CD4-positive, alpha-beta T cell (primary cell): Measurements from ENCODE around the gene WDR4. TPM values are rescaled to one million over a fixed set of nuclear protein-coding genes. Genes with fewer than 3 reads are reported as not detected.
"Not testable (repeated sequence)": the region's sequence is repeated elsewhere in the genome, so short reads cannot be mapped to it uniquely, and the experiment has no call there.

Experiments used
- ATAC-seq: fragments of 200-7000 bp; cut with Tn5 transposase; one replicate; pipeline ENCODE4 v1.10.0; 2022; ENCODE audit warnings: mild to moderate bottlenecking; ENCODE audit not compliant: poor library complexity
- CTCF ChIA-PET: fragments of 350-600 bp; sonication (Branson Sonifier 250); formaldehyde crosslinking; loops from one replicate; lab custom pipeline; 2021; ENCODE audit warnings: antibody characterized with exemption, inconsistent platforms; lab: Charles Lee
- POLR2A ChIA-PET: fragments of 350-600 bp; sonication (Branson Sonifier 250); formaldehyde crosslinking; loops from one replicate; lab custom pipeline; 2021; ENCODE audit warnings: antibody characterized with exemption, inconsistent platforms; lab: Charles Lee
- DNase-seq, 14 experiments: peaks; one replicate each; pipeline ENCODE4 v3.0.0-alpha.2; 2013 to 2020; ENCODE audit warnings: mixed read lengths in 2 of 14
- H3K27ac ChIP-seq, 2 donors: one replicate each; pipeline versions ENCODE4 v1.5.1 to v1.7.0; 2013; ENCODE audit warnings: low read length in 2 of 2, low read depth in 1 of 2, mild to moderate bottlenecking in 1 of 2
- H3K27me3 ChIP-seq, 2 experiments: 1 replicate in 1 of 2; 2 replicates in 1 of 2; pipeline versions ENCODE4 v1.6.1 to v1.7.0; 2013; ENCODE audit warnings: low read length in 2 of 2, control low read depth in 1 of 2, mild to moderate bottlenecking in 1 of 2, moderate library complexity in 1 of 2; ENCODE audit not compliant: insufficient read depth in 2 of 2, control insufficient read depth in 1 of 2
- H3K36me3 ChIP-seq: one replicate; pipeline ENCODE4 v1.6.1; 2013; ENCODE audit warnings: low read length, control low read depth; ENCODE audit not compliant: insufficient read depth
- H3K4me1 ChIP-seq: one replicate; pipeline ENCODE4 v1.6.1; 2013; ENCODE audit warnings: low read length, control low read depth; ENCODE audit not compliant: insufficient read depth
- H3K4me3 ChIP-seq: one replicate; pipeline ENCODE4 v1.5.1; 2013; ENCODE audit warnings: mild to moderate bottlenecking, low read length, moderate library complexity
- H3K9me3 ChIP-seq, 2 experiments: 1 replicate in 1 of 2; 2 replicates in 1 of 2; pipeline versions ENCODE4 v1.6.1 to v1.7.0; 2013; ENCODE audit warnings: low read length in 2 of 2, mild to moderate bottlenecking in 2 of 2, control low read depth in 1 of 2, moderate library complexity in 1 of 2; ENCODE audit not compliant: control insufficient read depth in 1 of 2, insufficient read depth in 1 of 2
- H3K27ac Mint-ChIP-seq: one replicate; pipeline ENCODE4 v1.8.0; 2020; ENCODE audit warnings: mixed read lengths
- H3K27me3 Mint-ChIP-seq: one replicate; pipeline ENCODE4 v1.8.0; 2021; ENCODE audit warnings: mixed read lengths
- H3K36me3 Mint-ChIP-seq: one replicate; pipeline ENCODE4 v1.8.0; 2021; ENCODE audit warnings: low read depth, mixed read lengths
- H3K4me1 Mint-ChIP-seq: one replicate; pipeline ENCODE4 v1.8.0; 2021; ENCODE audit warnings: low read depth, mixed read lengths
- H3K4me3 Mint-ChIP-seq: one replicate; pipeline ENCODE4 v1.8.0; 2020; ENCODE audit warnings: mild to moderate bottlenecking, mixed read lengths
- H3K9me3 Mint-ChIP-seq: one replicate; pipeline ENCODE4 v1.8.0; 2020; ENCODE audit warnings: mixed read lengths
- intact Hi-C, 2 experiments: fragments of 100-400 bp; cut with DNase I in 1 of 2; cut with micrococcal nuclease in 1 of 2; formaldehyde crosslinking; loops; one replicate each; pipeline versions ENCODE4 v1.15.1 to v1.9.0; 2023 to 2025; cut with DNase I, micrococcal nuclease
- total RNA-seq, 174 experiments: library from RNA in 2 of 174; stranded (reverse) in 2 of 174; gene quantifications; one replicate each; pipeline ENCODE4 v1.2.3 and lab custom pipeline; 2021 to 2026
- TF ChIP-seq, protein P1 (sequence below): fragments of 200-600 bp; IDR thresholded peaks from one replicate; pipeline ENCODE4 v1.8.0; 2022; ENCODE audit warnings: antibody characterized with exemption, mild to moderate bottlenecking

WDR4 gene
- total RNA-seq, 2 experiments from 2014 or later: 11.3 to 12.9 TPM

DNA sequence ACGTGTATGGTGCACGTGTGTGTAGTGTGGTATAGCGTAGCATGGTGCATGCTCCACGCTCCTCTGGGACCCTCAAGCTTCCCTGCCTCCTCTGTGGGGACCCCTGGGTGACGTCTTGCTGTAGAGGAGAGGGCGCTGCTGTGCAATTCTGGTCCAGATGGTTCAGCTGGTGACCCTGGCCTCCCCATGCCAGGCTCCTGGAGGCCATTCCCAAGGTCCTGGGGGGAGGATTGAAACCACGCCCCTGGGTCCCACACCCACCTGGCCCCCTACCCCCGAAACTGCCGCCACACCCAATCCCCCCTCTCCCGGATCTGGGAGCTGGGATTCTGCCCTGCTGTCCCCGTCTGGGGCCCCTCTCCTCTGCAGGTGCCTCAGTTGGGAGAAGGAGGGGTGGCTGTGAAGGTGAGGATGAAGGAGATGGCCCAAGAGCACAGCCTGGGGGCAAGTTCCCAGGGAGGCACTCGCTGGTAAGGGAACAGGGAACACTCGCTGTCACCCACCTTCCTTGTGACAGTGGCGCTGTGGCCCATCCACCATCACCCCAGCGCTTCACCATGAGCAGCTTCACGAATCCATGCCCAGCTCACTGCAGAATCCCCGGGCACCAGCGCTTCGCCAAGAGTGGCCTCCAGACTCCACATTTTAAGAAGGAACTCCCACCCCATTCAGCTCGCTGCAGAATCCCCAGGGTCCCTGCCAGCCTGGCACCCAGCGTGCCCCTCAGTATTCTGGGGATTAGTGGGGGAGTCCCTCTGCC lies 38.0 kb downstream of the WDR4 start:
- peak in 1 of 14 experiments; percentile 24 for DNase-seq
- H3K27me3 ChIP-seq: no peaks in the 10 kb centered on the region
- no peaks in the 10 kb centered on the region for H3K4me1 ChIP-seq
- Mint-ChIP-seq H3K9me3 (no peaks in the 10 kb centered on the region), H3K4me1 (no peaks in the 10 kb centered on the region), H3K36me3 (peaks cover 31% of the 10 kb centered on the region), H3K4me3 (no peak overlapping the region), H3K27me3 (no peaks in the 10 kb centered on the region), H3K27ac (no peak overlapping the region)
- H3K9me3 ChIP-seq: no peaks in the 10 kb centered on the region
- no peak overlapping the region for H3K4me3 ChIP-seq
- no peak for ATAC-seq
- POLR2A ChIA-PET: no interaction called here
- intact Hi-C loops: no loop called here
- H3K27ac ChIP-seq: no peak overlapping the region
- TF ChIP-seq, protein P1, sequence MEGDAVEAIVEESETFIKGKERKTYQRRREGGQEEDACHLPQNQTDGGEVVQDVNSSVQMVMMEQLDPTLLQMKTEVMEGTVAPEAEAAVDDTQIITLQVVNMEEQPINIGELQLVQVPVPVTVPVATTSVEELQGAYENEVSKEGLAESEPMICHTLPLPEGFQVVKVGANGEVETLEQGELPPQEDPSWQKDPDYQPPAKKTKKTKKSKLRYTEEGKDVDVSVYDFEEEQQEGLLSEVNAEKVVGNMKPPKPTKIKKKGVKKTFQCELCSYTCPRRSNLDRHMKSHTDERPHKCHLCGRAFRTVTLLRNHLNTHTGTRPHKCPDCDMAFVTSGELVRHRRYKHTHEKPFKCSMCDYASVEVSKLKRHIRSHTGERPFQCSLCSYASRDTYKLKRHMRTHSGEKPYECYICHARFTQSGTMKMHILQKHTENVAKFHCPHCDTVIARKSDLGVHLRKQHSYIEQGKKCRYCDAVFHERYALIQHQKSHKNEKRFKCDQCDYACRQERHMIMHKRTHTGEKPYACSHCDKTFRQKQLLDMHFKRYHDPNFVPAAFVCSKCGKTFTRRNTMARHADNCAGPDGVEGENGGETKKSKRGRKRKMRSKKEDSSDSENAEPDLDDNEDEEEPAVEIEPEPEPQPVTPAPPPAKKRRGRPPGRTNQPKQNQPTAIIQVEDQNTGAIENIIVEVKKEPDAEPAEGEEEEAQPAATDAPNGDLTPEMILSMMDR: no peak
- CTCF ChIA-PET: no interaction called here
- peaks cover 55% of the 10 kb centered on the region for H3K36me3 ChIP-seq

DNA sequence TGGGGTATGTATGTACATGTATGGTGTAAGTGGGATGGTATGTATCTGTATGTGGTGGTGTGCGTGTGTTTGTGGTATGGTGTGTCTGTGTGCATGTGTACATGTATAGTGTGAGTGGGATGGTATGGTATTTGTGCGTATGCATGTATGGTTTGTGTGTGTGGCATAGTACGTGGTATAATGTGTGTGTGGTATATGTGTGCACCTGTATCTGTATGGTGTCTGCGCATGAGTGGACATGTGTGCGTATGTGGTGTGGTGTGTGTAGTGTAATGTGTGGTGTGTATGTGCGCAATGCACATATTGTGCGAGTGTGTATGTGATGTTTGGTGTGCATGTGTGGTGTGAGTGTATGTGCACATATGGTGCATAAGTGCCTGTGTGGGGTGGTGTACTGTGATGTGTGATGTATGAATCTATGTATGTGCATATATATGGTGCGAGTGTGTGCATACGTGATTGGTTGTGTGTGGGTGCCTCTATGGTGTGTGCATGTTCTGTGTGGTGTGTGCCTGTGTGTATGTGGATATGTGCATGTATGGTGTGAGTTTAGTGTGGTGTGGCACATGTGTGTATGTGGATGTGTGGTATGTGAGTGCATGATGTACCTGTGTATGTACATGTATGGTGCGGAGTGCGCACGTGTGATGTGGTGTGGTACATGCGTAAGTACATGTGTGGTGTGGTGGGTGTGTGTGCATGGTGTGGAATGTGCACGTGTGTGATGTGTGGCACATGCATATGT lies 38.8 kb downstream of the WDR4 start:
- ATAC-seq (no peak), DNase-seq (no peak)
- Mint-ChIP-seq H3K27me3 (no peaks in the 10 kb centered on the region), H3K36me3 (peaks cover 25% of the 10 kb centered on the region), H3K4me1 (no peaks in the 10 kb centered on the region), H3K27ac (no peak overlapping the region), H3K9me3 (no peaks in the 10 kb centered on the region), H3K4me3 (no peak overlapping the region)
- CTCF ChIA-PET: no interaction called here
- Histone ChIP-seq H3K27ac (no peak overlapping the region), H3K27me3 (no peaks in the 10 kb centered on the region), H3K36me3 (peaks cover 52% of the 10 kb centered on the region), H3K4me1 (no peaks in the 10 kb centered on the region), H3K4me3 (no peak overlapping the region), H3K9me3 (no peaks in the 10 kb centered on the region)
- POLR2A ChIA-PET: no interaction called here
- intact Hi-C loops: no loop called here
- TF ChIP-seq, protein P1: no peak

DNA sequence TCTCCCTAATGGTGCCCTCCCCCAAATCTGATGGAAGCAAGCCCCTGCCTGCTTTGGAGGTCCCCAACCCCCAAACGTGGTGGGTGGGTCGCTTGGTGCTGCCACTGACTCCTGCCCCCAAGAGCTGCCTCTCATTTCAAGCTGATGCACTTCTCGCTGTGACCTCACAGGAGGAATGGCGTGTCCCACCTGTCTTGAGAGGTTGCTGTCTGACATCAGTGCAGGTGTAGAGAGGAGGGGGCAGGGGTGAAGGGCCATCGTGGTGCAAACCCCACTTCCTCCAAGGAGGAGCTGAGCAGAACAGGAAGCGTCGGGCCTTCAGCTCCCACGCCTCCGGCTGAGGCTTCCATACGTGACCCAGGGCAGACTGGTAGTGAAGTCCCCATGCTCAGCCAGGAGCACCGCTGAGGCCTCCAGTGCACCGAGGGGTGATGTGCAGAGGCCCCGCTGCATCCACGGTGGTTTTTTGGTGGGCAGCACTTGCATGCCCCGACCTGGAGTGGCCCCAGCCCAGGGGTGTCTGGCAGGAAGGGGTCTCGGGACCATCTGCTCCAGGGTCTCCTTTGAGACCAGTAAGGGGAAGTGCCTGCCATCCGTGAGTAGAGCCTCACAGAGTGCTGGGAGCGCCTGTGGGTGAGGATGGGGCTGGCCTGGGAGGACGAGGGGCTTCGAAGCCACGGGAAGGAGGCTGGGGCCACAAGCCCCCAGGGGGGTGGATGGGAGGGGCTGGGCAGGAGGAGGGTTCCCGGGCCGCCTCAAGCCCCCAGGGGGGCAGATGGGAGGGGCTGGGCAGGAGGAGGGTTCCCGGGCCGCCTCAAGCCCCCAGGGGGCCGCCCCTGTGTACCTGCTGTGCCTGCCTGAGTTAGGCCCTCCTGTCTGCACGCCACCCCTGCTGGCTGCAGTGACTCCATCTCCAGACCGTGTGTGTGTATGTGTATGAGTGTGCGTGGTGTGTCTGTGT lies 39.8 kb downstream of the WDR4 start:
- ChIA-PET CTCF (no interaction called here), POLR2A (no interaction called here)
- no peak overlapping the region for H3K27ac Mint-ChIP-seq
- H3K4me1 ChIP-seq: no peaks in the 10 kb centered on the region
- no peaks in the 10 kb centered on the region for H3K9me3 ChIP-seq
- no peaks in the 10 kb centered on the region for H3K27me3 ChIP-seq
- TF ChIP-seq, protein P1: no peak
- DNase-seq (peak in 1 of 14 experiments; percentile 26), ATAC-seq (no peak)
- H3K4me3 Mint-ChIP-seq: no peak overlapping the region
- H3K9me3 Mint-ChIP-seq: no peaks in the 10 kb centered on the region
- H3K4me1 Mint-ChIP-seq: no peaks in the 10 kb centered on the region
- peaks cover 42% of the 10 kb centered on the region for H3K36me3 ChIP-seq
- intact Hi-C loops: no loop called here
- H3K27me3 Mint-ChIP-seq: no peaks in the 10 kb centered on the region
- peaks cover 17% of the 10 kb centered on the region for H3K36me3 Mint-ChIP-seq
- no peak overlapping the region for H3K4me3 ChIP-seq
- H3K27ac ChIP-seq: no peak overlapping the region

DNA sequence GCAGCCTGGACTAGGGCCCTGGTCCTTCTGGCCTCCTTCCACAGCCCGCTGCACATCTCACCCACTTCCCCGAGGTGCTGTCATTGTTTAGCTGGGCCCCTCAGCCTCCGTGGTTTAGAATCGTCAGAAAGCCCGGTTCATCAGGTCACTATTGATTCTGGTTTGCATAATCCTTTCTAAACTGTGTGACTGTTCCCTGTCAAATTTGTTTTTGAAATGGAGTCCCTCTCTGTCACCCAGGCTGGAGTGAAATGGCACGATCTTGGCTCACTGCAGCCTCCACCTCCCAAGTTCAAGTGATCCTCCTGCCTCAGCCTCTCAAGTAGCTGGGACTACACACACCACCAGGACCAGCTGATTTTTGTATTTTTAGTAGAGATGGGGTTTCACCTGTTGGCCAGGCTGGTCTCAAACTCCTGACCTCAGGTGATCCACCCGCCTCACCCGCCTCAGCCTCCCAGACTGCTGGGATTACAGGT lies 41.1 kb downstream of the WDR4 start:
- H3K4me1 ChIP-seq, H3K9me3 ChIP-seq, H3K4me3 Mint-ChIP-seq, H3K27me3 Mint-ChIP-seq, CTCF ChIA-PET, DNase-seq, H3K36me3 Mint-ChIP-seq, POLR2A ChIA-PET, H3K27ac Mint-ChIP-seq, intact Hi-C loops, H3K4me3 ChIP-seq, H3K9me3 Mint-ChIP-seq, ATAC-seq, H3K4me1 Mint-ChIP-seq, H3K27me3 ChIP-seq, H3K27ac ChIP-seq: not testable (repeated sequence)
- H3K36me3 ChIP-seq: peaks cover 33% of the 10 kb centered on the region
